HG03457 (cell line): Measurements from ENCODE around the gene TMC6.
"Not testable (repeated sequence)": the region's sequence is repeated elsewhere in the genome, so short reads cannot be mapped to it uniquely, and the experiment has no call there.

Experiments
- ATAC-seq: cut with Tn5 transposase; IDR thresholded peaks from one replicate; pipeline ENCODE4 v1.9.1; 2021; ENCODE audit warnings: moderate number of reproducible peaks; ENCODE audit not compliant: unreplicated experiment

The TMC6 gene

GRCh38 chr17:78082355-78082872 is 46.1 kb downstream of the TMC6 start:
- not testable (repeated sequence) for ATAC-seq

- no peak for ATAC-seq
Measured at GRCh38 chr17:78081551-78081950, 47.0 kb downstream of the TMC6 start.

- ATAC-seq, result no peak
Measured at GRCh38 chr17:78079253-78079652, 49.3 kb downstream of the TMC6 start.

- no peak for ATAC-seq
Measured at GRCh38 chr17:78075545-78075944, 53.0 kb downstream of the TMC6 start.

- ATAC-seq, result no peak
Measured at GRCh38 chr17:78075011-78075410, 53.5 kb downstream of the TMC6 start.

GRCh38 chr17:78072961-78073360 is 55.6 kb downstream of the TMC6 start:
- no peak for ATAC-seq

GRCh38 chr17:78069695-78070094 is 58.9 kb downstream of the TMC6 start:
- no peak for ATAC-seq

- not testable (repeated sequence) for ATAC-seq
Measured at GRCh38 chr17:78066976-78067375, 61.6 kb downstream of the TMC6 start.

- ATAC-seq, result no peak
Measured at GRCh38 chr17:78064708-78065107, 63.8 kb downstream of the TMC6 start.

- ATAC-seq, result no peak
Measured at GRCh38 chr17:78063489-78063888, 65.1 kb downstream of the TMC6 start.

- ATAC-seq, result no peak
Measured at GRCh38 chr17:78062596-78062995, 66.0 kb downstream of the TMC6 start.
